SU-DHL-6 (cell line): ENCODE results near the gene ARL8A.

Experiments
- H2AFZ ChIP-seq: fragments of 200-600 bp; sonication (generic); 2 replicates; pipeline ENCODE4 v1.6.1; 2014; ENCODE audit warnings: low read depth, mild to moderate bottlenecking, moderate library complexity, mixed read lengths, antibody characterized with exemption, low read length; ENCODE audit not compliant: severe bottlenecking
- H3F3A ChIP-seq: fragments of 200-600 bp; shearing (Covaris generic); 2 replicates; pipeline ENCODE4 v1.6.0; 2016; ENCODE audit warnings: antibody characterized with exemption, mild to moderate bottlenecking; ENCODE audit not compliant: insufficient read depth
- H3K27ac ChIP-seq: fragments of 200-600 bp; sonication (generic); 2 replicates; pipeline ENCODE4 v1.5.1; 2016; ENCODE audit warnings: low read depth, mild to moderate bottlenecking, low read length, moderate library complexity, mixed read lengths
- H3K27me3 ChIP-seq: fragments of 200-600 bp; sonication (generic), shearing (Covaris generic); 2 replicates; pipeline ENCODE4 v1.6.0; 2014; ENCODE audit warnings: mild to moderate bottlenecking, low read length
- H3K36me3 ChIP-seq: fragments of 200-600 bp; sonication (generic); 2 replicates; pipeline ENCODE4 v1.6.1; 2014; ENCODE audit warnings: mild to moderate bottlenecking, low read length, mixed read lengths
- H3K4me2 ChIP-seq: fragments of 300-600, 200-600 bp; shearing (Covaris generic), sonication (generic); 2 replicates; pipeline ENCODE4 v1.6.0; 2014; ENCODE audit warnings: low read length, low read depth, mild to moderate bottlenecking; ENCODE audit not compliant: poor library complexity, severe bottlenecking
- H3K4me3 ChIP-seq: fragments of 200-600 bp; sonication (generic); 2 replicates; pipeline ENCODE4 v1.5.1; 2014; ENCODE audit warnings: antibody characterized with exemption, low read length, mild to moderate bottlenecking, mixed read lengths; ENCODE audit not compliant: insufficient read depth, poor library complexity, severe bottlenecking
- H3K79me2 ChIP-seq: fragments of 200-600 bp; sonication (generic); 2 replicates; pipeline ENCODE4 v1.6.1; 2014; ENCODE audit warnings: mild to moderate bottlenecking, low read length, moderate library complexity; ENCODE audit not compliant: insufficient read depth
- H3K9ac ChIP-seq: fragments of 200-600 bp; sonication (generic); 2 replicates; pipeline ENCODE4 v1.7.0; 2014; ENCODE audit warnings: mild to moderate bottlenecking, low read length
- H3K9me2 ChIP-seq: fragments of 200-600 bp; sonication (generic); replicated peaks from 2 replicates; pipeline ENCODE4 v1.6.1; 2014; ENCODE audit warnings: low read length; ENCODE audit not compliant: insufficient read depth
- H3K9me3 ChIP-seq: fragments of 200-600 bp; sonication (generic); 2 replicates; pipeline ENCODE4 v1.6.1; 2014; ENCODE audit warnings: low read length, mixed read lengths; ENCODE audit not compliant: insufficient read depth
- H4K20me1 ChIP-seq: fragments of 200-600 bp; sonication (generic); 2 replicates; pipeline ENCODE4 v1.6.1; 2014; ENCODE audit warnings: low read depth, mild to moderate bottlenecking, antibody characterized with exemption, low read length, moderate library complexity, mixed read lengths
- EZH2phosphoT487 ChIP-seq: fragments of 200-600 bp; sonication (generic), shearing (Covaris generic); conservative IDR thresholded peaks from 2 replicates; pipeline ENCODE4 v1.6.1; 2018; ENCODE audit warnings: mild to moderate bottlenecking, antibody characterized with exemption, low read length, moderate library complexity, mixed read lengths
- TF ChIP-seq, protein P1 (sequence below): fragments of 200-600 bp; sonication (generic); IDR thresholded peaks from one replicate; pipeline ENCODE4 v1.5.1; 2017; ENCODE audit warnings: antibody characterized with exemption, mild to moderate bottlenecking, low read length, moderate library complexity; ENCODE audit not compliant: insufficient read depth, poor library complexity, severe bottlenecking

The ARL8A gene

DNA sequence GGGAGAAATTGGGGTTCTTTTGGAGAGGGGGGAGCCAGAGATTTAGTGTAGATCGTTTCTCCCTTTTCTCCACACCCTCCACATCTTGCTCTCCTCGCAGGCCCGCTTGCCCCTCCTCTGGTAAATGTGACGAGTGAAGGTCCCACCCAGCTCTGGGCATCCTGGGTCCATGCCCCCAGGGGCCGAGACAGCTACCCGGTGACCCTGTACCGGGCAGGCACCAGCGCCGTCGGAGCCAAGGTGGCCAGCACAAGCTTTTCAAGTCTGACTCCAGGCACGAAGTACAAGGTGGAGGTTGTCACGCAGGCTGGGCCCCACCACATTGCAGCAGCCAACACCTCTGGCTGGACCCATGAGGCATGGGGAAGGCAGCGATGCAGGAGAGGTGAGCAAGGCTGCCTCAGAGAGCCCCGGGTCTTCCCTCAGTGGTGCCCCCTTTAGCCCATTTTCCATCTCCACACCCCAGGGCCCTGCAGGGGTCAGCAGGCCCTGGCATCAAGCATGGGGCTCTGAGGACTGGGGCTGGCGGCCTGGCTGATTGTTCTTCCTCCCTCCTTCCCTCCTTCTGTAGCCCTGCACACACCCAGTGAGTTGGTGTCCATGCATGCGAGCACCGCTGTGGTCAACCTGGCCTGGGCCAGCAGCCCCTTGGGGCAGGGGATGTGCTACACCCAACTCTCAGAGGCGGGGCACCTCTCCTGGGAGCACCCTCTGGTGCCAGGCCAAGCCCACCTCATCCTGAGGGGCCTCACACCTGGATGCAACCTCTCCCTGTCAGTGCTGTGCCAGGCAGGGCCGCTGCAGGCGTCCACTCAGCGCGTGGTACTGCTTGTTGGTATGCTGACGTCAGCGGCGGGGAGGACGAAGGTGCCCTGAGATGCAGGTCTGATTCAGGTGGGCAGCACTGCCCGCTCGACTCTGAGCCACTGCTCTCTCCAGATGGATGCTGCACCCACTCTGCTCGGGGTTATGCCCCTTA, 32.7 kb upstream of the ARL8A start:
- H2AFZ ChIP-seq: no peak overlapping the region
- H3K27ac ChIP-seq: no peak overlapping the region
- H3K36me3 ChIP-seq: no peaks in the 10 kb centered on the region
- no peaks in the 10 kb centered on the region for H3K9me3 ChIP-seq
- no peak overlapping the region for H3K9ac ChIP-seq
- H3K4me3 ChIP-seq: no peak overlapping the region
- H3K27me3 ChIP-seq: no peaks in the 10 kb centered on the region
- no peak for TF ChIP-seq EZH2phosphoT487
- TF ChIP-seq, protein P1, sequence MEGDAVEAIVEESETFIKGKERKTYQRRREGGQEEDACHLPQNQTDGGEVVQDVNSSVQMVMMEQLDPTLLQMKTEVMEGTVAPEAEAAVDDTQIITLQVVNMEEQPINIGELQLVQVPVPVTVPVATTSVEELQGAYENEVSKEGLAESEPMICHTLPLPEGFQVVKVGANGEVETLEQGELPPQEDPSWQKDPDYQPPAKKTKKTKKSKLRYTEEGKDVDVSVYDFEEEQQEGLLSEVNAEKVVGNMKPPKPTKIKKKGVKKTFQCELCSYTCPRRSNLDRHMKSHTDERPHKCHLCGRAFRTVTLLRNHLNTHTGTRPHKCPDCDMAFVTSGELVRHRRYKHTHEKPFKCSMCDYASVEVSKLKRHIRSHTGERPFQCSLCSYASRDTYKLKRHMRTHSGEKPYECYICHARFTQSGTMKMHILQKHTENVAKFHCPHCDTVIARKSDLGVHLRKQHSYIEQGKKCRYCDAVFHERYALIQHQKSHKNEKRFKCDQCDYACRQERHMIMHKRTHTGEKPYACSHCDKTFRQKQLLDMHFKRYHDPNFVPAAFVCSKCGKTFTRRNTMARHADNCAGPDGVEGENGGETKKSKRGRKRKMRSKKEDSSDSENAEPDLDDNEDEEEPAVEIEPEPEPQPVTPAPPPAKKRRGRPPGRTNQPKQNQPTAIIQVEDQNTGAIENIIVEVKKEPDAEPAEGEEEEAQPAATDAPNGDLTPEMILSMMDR: no peak
- H4K20me1 ChIP-seq: no peaks in the 10 kb centered on the region
- H3K4me2 ChIP-seq: no peak overlapping the region
- H3K9me2 ChIP-seq: no peaks in the 10 kb centered on the region
- no peaks in the 10 kb centered on the region for H3F3A ChIP-seq
- no peaks in the 10 kb centered on the region for H3K79me2 ChIP-seq

DNA sequence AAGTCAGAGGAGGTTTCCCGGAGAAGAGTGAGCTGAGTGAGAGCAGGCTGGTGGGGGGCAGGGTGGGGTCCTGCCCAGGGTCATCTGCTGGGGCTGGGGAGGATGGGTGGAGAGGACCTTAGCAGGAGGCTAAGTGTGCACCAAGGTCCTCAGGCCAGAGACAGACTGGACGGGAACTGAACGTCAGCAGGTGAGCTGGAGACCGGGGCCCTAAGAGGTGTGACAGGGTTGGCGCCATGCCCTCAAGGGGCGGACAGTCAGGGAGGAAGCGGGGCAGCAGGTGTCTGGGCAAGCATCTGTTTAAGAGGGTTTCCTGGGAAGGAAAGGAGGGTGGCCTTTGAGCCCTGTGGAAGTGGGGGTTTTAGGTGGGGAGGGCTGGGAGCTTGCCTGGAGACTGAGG, 29.5 kb upstream of the ARL8A start:
- Histone ChIP-seq H3K36me3 (no peaks in the 10 kb centered on the region), H3K27me3 (no peaks in the 10 kb centered on the region), H3K79me2 (no peaks in the 10 kb centered on the region), H3K27ac (no peak overlapping the region), H3K4me3 (no peak overlapping the region), H4K20me1 (no peaks in the 10 kb centered on the region), H3F3A (no peaks in the 10 kb centered on the region), H3K9ac (no peak overlapping the region), H3K9me2 (no peaks in the 10 kb centered on the region), H2AFZ (no peak overlapping the region), H3K9me3 (no peaks in the 10 kb centered on the region), H3K4me2 (no peak overlapping the region)
- TF ChIP-seq EZH2phosphoT487: no peak
- TF ChIP-seq, protein P1: no peak

DNA sequence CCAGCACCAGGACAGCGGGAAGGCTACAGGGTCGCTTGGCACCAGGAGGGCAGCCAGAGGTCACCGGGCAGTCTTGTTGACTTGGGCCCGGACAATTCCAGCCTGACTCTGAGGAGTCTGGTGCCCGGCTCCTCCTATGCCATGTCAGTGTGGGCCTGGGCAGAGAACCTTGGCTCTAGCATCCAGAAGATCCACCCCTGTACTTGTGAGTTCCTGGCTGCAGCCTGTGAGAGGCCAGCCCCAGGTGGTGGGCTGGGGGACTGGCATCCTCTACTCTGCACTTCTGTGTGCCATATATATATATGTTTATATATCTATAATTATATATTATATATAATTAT, 27.4 kb upstream of the ARL8A start:
- Histone ChIP-seq H4K20me1 (no peaks in the 10 kb centered on the region), H3F3A (no peaks in the 10 kb centered on the region), H3K36me3 (no peaks in the 10 kb centered on the region), H3K9me3 (no peaks in the 10 kb centered on the region), H2AFZ (no peak overlapping the region), H3K4me2 (no peak overlapping the region), H3K9me2 (no peaks in the 10 kb centered on the region), H3K27me3 (no peaks in the 10 kb centered on the region), H3K4me3 (no peak overlapping the region), H3K9ac (no peak overlapping the region), H3K79me2 (no peaks in the 10 kb centered on the region), H3K27ac (no peak overlapping the region)
- no peak for TF ChIP-seq EZH2phosphoT487
- TF ChIP-seq, protein P1: no peak
